ENCODE results near the gene JAZF1. TPM values are rescaled to one million over a fixed set of nuclear protein-coding genes. Genes with fewer than 3 reads are reported as not detected.

Gene JAZF1
- total RNA-seq, 1 donor from 2014 or later, result 0.96 TPM

- no peak for TF ChIP-seq CTCF (IDR thresholded peaks at IDR 0.05; ENCODE audit: insufficient read depth, low read length, poor library complexity, severe bottlenecking)
- no peak overlapping the region for H3K4me3 ChIP-seq (ENCODE audit: low read depth, low read length)
- DNase-seq (ENCODE audit: low read depth), result no peak
- H3K27me3 ChIP-seq (ENCODE audit: control insufficient read depth, insufficient read depth, low read length), result no peaks in the 10 kb centered on the region
- H3K36me3 ChIP-seq (ENCODE audit: control insufficient read depth, insufficient read depth, low read length), result no peaks in the 10 kb centered on the region
Observed at GRCh38 chr7:28065721-28066285, 114.8 kb downstream of the JAZF1 start.

- Histone ChIP-seq H3K4me3 (ENCODE audit: low read depth, low read length) (no peak overlapping the region), H3K27me3 (ENCODE audit: control insufficient read depth, insufficient read depth, low read length) (no peaks in the 10 kb centered on the region), H3K36me3 (ENCODE audit: control insufficient read depth, insufficient read depth, low read length) (no peaks in the 10 kb centered on the region)
- DNase-seq (ENCODE audit: low read depth), result no peak
- no peak for TF ChIP-seq CTCF (IDR thresholded peaks at IDR 0.05; ENCODE audit: insufficient read depth, low read length, poor library complexity, severe bottlenecking)
Observed at GRCh38 chr7:28065308-28065707, 115.3 kb downstream of the JAZF1 start.

GRCh38 chr7:28064437-28064836 lies 116.2 kb downstream of the JAZF1 start:
- Histone ChIP-seq H3K36me3 (ENCODE audit: control insufficient read depth, insufficient read depth, low read length) (no peaks in the 10 kb centered on the region), H3K27me3 (ENCODE audit: control insufficient read depth, insufficient read depth, low read length) (no peaks in the 10 kb centered on the region), H3K4me3 (ENCODE audit: low read depth, low read length) (no peak overlapping the region)
- TF ChIP-seq CTCF (IDR thresholded peaks at IDR 0.05; ENCODE audit: insufficient read depth, low read length, poor library complexity, severe bottlenecking), result no peak
- no peak for DNase-seq (ENCODE audit: low read depth)

DNA sequence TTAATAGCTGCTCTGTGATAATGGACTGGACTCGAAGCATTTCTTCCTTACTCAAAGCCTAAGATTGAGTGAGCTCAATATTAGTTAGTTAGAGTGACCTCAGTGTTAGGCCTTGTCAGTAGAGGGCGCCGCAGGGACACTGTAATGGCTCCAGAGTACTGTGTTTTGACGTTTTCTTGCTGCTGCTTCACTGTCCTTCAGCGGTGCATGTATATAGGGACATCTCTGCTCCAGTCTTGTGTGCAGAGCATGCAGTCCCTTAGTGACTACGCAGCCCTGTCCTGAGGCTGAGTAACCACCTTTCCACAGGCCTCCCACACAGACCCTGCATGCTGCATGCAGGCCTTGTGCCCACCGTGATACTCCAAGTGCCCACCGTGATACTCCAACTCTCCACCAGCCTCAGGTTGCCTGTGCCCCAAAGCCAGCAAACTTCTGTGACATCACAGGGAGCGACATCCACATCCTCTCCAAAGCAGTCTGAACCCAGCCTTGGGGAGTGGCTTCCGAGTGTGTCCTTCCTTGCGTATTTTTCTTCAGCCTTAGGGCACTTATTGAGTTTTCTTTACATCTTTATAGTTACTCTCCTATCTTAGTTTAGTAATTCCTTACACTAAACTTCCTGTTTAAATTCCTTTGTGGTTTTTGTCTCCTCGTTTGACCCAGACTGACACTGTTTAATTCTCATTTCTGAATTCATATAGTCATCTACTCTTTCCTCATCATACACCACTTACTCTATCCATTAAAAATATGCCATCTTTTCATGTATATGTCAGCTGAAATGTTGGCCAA lies 118.2 kb downstream of the JAZF1 start:
- no peak overlapping the region for H3K4me3 ChIP-seq (ENCODE audit: low read depth, low read length)
- no peaks in the 10 kb centered on the region for H3K36me3 ChIP-seq (ENCODE audit: control insufficient read depth, insufficient read depth, low read length)
- no peak for DNase-seq (ENCODE audit: low read depth)

GRCh38 chr7:28061824-28062196 lies 118.8 kb downstream of the JAZF1 start:
- no peak for TF ChIP-seq CTCF (IDR thresholded peaks at IDR 0.05; ENCODE audit: insufficient read depth, low read length, poor library complexity, severe bottlenecking)
- H3K36me3 ChIP-seq (ENCODE audit: control insufficient read depth, insufficient read depth, low read length), result no peaks in the 10 kb centered on the region

More for the DNA sequence above, 118.2 kb downstream of the JAZF1 start:
- TF ChIP-seq CTCF (IDR thresholded peaks at IDR 0.05; ENCODE audit: insufficient read depth, low read length, poor library complexity, severe bottlenecking), result peak; percentile 73
- H3K27me3 ChIP-seq (ENCODE audit: control insufficient read depth, insufficient read depth, low read length), result no peaks in the 10 kb centered on the region

More at GRCh38 chr7:28061824-28062196, 118.8 kb downstream of the JAZF1 start:
- Histone ChIP-seq H3K27me3 (ENCODE audit: control insufficient read depth, insufficient read depth, low read length) (no peaks in the 10 kb centered on the region), H3K4me3 (ENCODE audit: low read depth, low read length) (no peak overlapping the region)
- no peak for DNase-seq (ENCODE audit: low read depth)
